Measurements from ENCODE around the gene PRKAG2. TPM values are rescaled to one million over a fixed set of nuclear protein-coding genes. Genes with fewer than 3 reads are reported as not detected.

The PRKAG2 gene
- total RNA-seq, 1 donor from 2014 or later: 15.7 TPM

DNA sequence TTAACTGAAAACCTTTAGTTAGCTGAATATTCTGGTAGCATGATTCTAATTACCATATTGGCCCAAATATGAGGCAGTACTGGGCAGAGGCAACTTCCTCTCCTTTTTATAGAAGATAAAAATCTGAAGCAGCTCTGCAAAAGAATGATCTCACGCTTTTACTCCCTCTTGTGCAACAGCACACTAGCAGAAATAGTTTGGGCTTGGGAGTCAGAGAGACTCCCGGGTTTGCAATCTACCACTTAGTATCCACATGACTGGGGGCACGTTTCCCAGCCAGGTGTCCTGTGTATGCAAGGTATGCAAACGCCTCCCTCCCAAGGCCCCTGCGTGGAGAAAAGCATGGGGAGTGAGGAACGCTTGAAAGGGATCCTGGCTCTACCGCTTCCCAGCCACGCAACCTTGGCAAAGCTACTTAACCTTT, 310.0 kb downstream of the PRKAG2 start:
- Mint-ChIP-seq H3K4me1 (peaks cover 16% of the 10 kb centered on the region), H3K9me3 (no peaks in the 10 kb centered on the region), H3K36me3 (peaks cover 18% of the 10 kb centered on the region), H3K4me3 (no peak overlapping the region), H3K27me3 (ENCODE audit: low read depth) (no peaks in the 10 kb centered on the region), H3K27ac (peak overlapping the region; percentile 79)
- no peak for DNase-seq (ENCODE audit: low spot score in 2 of 2, unreplicated experiment in 2 of 2)
- TF ChIP-seq, protein P1, sequence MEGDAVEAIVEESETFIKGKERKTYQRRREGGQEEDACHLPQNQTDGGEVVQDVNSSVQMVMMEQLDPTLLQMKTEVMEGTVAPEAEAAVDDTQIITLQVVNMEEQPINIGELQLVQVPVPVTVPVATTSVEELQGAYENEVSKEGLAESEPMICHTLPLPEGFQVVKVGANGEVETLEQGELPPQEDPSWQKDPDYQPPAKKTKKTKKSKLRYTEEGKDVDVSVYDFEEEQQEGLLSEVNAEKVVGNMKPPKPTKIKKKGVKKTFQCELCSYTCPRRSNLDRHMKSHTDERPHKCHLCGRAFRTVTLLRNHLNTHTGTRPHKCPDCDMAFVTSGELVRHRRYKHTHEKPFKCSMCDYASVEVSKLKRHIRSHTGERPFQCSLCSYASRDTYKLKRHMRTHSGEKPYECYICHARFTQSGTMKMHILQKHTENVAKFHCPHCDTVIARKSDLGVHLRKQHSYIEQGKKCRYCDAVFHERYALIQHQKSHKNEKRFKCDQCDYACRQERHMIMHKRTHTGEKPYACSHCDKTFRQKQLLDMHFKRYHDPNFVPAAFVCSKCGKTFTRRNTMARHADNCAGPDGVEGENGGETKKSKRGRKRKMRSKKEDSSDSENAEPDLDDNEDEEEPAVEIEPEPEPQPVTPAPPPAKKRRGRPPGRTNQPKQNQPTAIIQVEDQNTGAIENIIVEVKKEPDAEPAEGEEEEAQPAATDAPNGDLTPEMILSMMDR (IDR thresholded peaks at IDR 0.05; ENCODE audit: unreplicated experiment): no peak

- no peak for DNase-seq (ENCODE audit: low spot score in 2 of 2, unreplicated experiment in 2 of 2)
- Mint-ChIP-seq H3K4me3 (no peak overlapping the region), H3K36me3 (peaks cover 21% of the 10 kb centered on the region), H3K27ac (no peak overlapping the region), H3K4me1 (peaks cover 16% of the 10 kb centered on the region), H3K27me3 (ENCODE audit: low read depth) (no peaks in the 10 kb centered on the region), H3K9me3 (no peaks in the 10 kb centered on the region)
- TF ChIP-seq, protein P1 (IDR thresholded peaks at IDR 0.05; ENCODE audit: unreplicated experiment): no peak
These were observed 311.4 kb downstream of the PRKAG2 start for GRCh38 chr7:151565541-151565940.

DNA sequence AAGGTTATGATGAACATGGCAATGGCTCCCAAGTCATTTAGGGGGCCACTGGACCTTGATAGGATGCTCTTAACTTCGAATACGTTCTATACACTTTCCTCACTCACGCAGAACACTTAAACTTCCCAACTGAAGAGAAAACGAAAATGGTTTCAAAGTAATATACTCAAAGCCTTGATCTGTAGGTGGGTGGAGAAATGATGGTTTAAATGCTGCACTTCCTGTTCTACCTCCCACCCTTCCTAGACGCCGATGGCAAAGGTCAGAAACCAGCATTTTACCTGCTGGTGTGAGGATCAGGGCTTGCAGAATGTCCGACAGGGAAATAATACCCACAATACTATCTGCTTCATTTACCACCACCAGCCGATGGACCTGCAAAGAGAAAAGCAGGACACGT, 316.7 kb downstream of the PRKAG2 start:
- DNase-seq (ENCODE audit: low spot score in 2 of 2, unreplicated experiment in 2 of 2): no peak
- H3K9me3 Mint-ChIP-seq: no peaks in the 10 kb centered on the region
- H3K36me3 Mint-ChIP-seq: peaks cover 24% of the 10 kb centered on the region
- H3K4me3 Mint-ChIP-seq: no peak overlapping the region
- H3K27me3 Mint-ChIP-seq (ENCODE audit: low read depth): no peaks in the 10 kb centered on the region
- TF ChIP-seq, protein P1 (IDR thresholded peaks at IDR 0.05; ENCODE audit: unreplicated experiment): no peak
- H3K4me1 Mint-ChIP-seq: no peaks in the 10 kb centered on the region
- no peak overlapping the region for H3K27ac Mint-ChIP-seq

DNA sequence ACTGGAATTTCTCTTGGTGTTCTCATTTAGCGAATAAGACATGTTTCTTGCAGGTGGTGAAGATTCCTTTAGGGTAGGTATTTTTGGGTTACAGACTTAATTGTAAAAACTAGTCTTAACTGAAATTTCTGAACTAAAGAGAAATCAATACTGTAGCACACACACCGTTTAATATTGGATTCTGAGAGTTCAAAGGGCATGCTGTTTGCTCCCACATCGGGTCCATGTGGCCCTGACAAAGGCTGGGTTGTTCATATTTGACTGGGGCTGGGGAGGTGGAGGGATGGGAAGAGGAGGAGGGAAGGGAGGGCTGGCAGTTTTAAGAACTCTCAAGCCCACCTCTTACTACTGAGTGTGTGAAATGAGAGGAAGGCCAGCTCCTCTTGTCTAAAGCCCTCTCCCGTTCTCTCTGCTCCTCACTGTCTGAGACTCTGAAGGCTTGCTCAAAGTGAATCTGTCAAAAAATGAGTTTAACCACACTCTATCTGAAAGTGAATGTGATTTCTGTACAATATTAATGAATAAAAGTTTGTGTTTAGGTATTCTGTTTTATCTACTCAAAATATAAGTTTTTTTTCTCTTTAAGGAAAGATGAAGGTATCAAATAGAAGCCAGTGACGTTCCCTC, 317.2 kb downstream of the PRKAG2 start:
- Mint-ChIP-seq H3K36me3 (peaks cover 24% of the 10 kb centered on the region), H3K4me1 (no peaks in the 10 kb centered on the region), H3K27me3 (ENCODE audit: low read depth) (no peaks in the 10 kb centered on the region), H3K4me3 (no peak overlapping the region), H3K27ac (peak overlapping the region; percentile 25), H3K9me3 (no peaks in the 10 kb centered on the region)
- TF ChIP-seq, protein P1 (IDR thresholded peaks at IDR 0.05; ENCODE audit: unreplicated experiment): no peak
- DNase-seq (ENCODE audit: low spot score in 2 of 2, unreplicated experiment in 2 of 2): no peak

- no peaks in the 10 kb centered on the region for H3K4me1 Mint-ChIP-seq
- peaks cover 16% of the 10 kb centered on the region for H3K36me3 Mint-ChIP-seq
- H3K27ac Mint-ChIP-seq: peak overlapping the region; percentile 59
- no peak overlapping the region for H3K4me3 Mint-ChIP-seq
- DNase-seq (ENCODE audit: low spot score in 2 of 2, unreplicated experiment in 2 of 2): no peak
- no peaks in the 10 kb centered on the region for H3K27me3 Mint-ChIP-seq (ENCODE audit: low read depth)
- H3K9me3 Mint-ChIP-seq: no peaks in the 10 kb centered on the region
- TF ChIP-seq, protein P1 (IDR thresholded peaks at IDR 0.05; ENCODE audit: unreplicated experiment): no peak
These were observed 318.3 kb downstream of the PRKAG2 start for GRCh38 chr7:151558575-151558974.
